ENCODE measurements around the gene PLCB1. TPM values are rescaled to one million over a fixed set of nuclear protein-coding genes. Genes with fewer than 3 reads are reported as not detected.
A peak's percentile ranks its signal among the peaks of the same experiment; 100 is the strongest.

The PLCB1 gene
- total and polyA plus RNA-seq, 2 donors (not counting 1 experiment from before 2014, with no cell fraction given) = 13.4 to 23.3 TPM

DNA sequence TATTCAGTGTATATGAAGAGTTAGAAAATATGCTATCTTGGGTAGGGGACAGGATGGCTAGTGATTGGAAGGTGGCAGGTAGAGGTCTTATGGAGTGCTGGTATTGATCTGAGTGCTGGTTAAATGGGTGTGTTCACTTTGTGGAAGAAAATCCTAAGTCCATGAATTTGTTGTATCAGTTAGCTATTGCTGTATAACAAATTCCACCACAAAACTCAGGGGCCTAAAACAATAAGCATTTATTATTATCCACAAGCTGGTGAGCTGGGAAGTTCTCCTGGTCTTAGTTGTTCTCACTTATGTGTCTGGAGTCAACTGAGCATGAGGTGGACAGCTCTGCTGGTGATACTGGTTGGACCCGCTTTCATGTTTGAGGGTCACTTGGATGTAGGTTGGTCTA, 724.6 kb downstream of the PLCB1 start:
- H3K36me3 ChIP-seq (ENCODE audit: control insufficient read depth, insufficient read depth, low read length) = no peaks in the 10 kb centered on the region
- TF ChIP-seq, protein P1, sequence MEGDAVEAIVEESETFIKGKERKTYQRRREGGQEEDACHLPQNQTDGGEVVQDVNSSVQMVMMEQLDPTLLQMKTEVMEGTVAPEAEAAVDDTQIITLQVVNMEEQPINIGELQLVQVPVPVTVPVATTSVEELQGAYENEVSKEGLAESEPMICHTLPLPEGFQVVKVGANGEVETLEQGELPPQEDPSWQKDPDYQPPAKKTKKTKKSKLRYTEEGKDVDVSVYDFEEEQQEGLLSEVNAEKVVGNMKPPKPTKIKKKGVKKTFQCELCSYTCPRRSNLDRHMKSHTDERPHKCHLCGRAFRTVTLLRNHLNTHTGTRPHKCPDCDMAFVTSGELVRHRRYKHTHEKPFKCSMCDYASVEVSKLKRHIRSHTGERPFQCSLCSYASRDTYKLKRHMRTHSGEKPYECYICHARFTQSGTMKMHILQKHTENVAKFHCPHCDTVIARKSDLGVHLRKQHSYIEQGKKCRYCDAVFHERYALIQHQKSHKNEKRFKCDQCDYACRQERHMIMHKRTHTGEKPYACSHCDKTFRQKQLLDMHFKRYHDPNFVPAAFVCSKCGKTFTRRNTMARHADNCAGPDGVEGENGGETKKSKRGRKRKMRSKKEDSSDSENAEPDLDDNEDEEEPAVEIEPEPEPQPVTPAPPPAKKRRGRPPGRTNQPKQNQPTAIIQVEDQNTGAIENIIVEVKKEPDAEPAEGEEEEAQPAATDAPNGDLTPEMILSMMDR (conservative IDR thresholded peaks at IDR 0.05 in 1 of 2, IDR thresholded peaks at IDR 0.05 in 1 of 2; ENCODE audit: low read depth in 1 of 2, low read length in 2 of 2) = no peak
- no peak for TF ChIP-seq EZH2 (IDR thresholded peaks at IDR 0.05; ENCODE audit: low read length, missing control alignments)
- DNase-seq (ENCODE audit: low read depth in 2 of 2) = no peak

DNA sequence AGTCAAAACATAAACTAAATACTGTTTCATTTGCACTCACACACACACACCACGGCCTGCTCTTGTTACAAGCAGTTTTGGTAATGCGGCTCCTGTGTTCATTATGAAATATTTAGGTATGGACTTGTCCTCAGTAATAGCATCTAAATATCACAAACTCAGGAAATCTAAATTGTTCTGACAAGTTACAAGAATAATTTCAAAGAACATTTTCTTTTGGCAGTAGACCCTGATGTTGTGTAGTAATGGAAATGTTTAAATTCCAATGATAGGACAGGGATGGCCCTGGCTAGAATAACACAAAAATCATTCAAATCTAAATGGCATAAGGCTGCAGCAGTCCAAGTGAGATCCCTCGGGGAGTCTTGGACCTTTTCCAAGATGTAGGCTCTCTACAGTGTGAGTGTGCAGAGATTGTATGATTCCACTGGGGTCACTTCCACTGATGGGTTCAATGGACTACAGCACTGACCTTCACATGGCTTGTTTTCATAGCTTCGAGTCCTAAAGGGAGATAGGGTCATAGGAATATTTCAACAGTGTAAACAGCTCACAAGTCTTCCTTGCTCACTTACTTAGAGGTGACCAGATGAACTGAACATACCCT, 726.2 kb downstream of the PLCB1 start:
- Histone ChIP-seq H3K9ac (ENCODE audit: insufficient read depth, low read length) (no peak overlapping the region), H3K79me2 (ENCODE audit: control insufficient read depth, insufficient read depth, low read length) (no peaks in the 10 kb centered on the region), H4K20me1 (ENCODE audit: control insufficient read depth, extremely low read depth, insufficient read depth, low read length) (no peaks in the 10 kb centered on the region), H3K36me3 (ENCODE audit: control insufficient read depth, insufficient read depth, low read length) (no peaks in the 10 kb centered on the region), H3K27me3 (ENCODE audit: control insufficient read depth, insufficient read depth, low read length) (no peaks in the 10 kb centered on the region), H3K9me3 (ENCODE audit: control insufficient read depth, insufficient read depth, low read depth, low read length) (no peaks in the 10 kb centered on the region), H3K4me1 (ENCODE audit: control insufficient read depth, extremely low read depth, insufficient read depth, low read length) (peaks cover 12% of the 10 kb centered on the region), H3K4me2 (ENCODE audit: extremely low read depth, insufficient read depth, low read length) (no peak overlapping the region), H3K4me3 (replicated peaks in 1 of 4; ENCODE audit: control extremely low read depth in 1 of 4, insufficient read depth in 1 of 4, low read depth in 3 of 4, low read length in 4 of 4) (no peak overlapping the region), H3K27ac (ENCODE audit: insufficient read depth, low read length) (no peak overlapping the region), H2AFZ (ENCODE audit: low read length) (no peak overlapping the region)
- peak in 1 of 2 donors; percentile 16 for DNase-seq (ENCODE audit: low read depth in 2 of 2)
- TF ChIP-seq, protein P1 (conservative IDR thresholded peaks at IDR 0.05 in 1 of 2, IDR thresholded peaks at IDR 0.05 in 1 of 2; ENCODE audit: low read depth in 1 of 2, low read length in 2 of 2) = no peak
- no peak for TF ChIP-seq EZH2 (IDR thresholded peaks at IDR 0.05; ENCODE audit: low read length, missing control alignments)

More for the DNA sequence above, 724.6 kb downstream of the PLCB1 start:
- Histone ChIP-seq H3K27ac (ENCODE audit: insufficient read depth, low read length) (no peak overlapping the region), H3K9ac (ENCODE audit: insufficient read depth, low read length) (no peak overlapping the region), H3K9me3 (ENCODE audit: control insufficient read depth, insufficient read depth, low read depth, low read length) (no peaks in the 10 kb centered on the region), H3K4me3 (replicated peaks in 1 of 4; ENCODE audit: control extremely low read depth in 1 of 4, insufficient read depth in 1 of 4, low read depth in 3 of 4, low read length in 4 of 4) (no peak overlapping the region), H3K4me1 (ENCODE audit: control insufficient read depth, extremely low read depth, insufficient read depth, low read length) (peaks cover 12% of the 10 kb centered on the region), H2AFZ (ENCODE audit: low read length) (no peak overlapping the region), H3K27me3 (ENCODE audit: control insufficient read depth, insufficient read depth, low read length) (no peaks in the 10 kb centered on the region), H3K4me2 (ENCODE audit: extremely low read depth, insufficient read depth, low read length) (no peak overlapping the region), H3K79me2 (ENCODE audit: control insufficient read depth, insufficient read depth, low read length) (no peaks in the 10 kb centered on the region), H4K20me1 (ENCODE audit: control insufficient read depth, extremely low read depth, insufficient read depth, low read length) (no peaks in the 10 kb centered on the region)

DNA sequence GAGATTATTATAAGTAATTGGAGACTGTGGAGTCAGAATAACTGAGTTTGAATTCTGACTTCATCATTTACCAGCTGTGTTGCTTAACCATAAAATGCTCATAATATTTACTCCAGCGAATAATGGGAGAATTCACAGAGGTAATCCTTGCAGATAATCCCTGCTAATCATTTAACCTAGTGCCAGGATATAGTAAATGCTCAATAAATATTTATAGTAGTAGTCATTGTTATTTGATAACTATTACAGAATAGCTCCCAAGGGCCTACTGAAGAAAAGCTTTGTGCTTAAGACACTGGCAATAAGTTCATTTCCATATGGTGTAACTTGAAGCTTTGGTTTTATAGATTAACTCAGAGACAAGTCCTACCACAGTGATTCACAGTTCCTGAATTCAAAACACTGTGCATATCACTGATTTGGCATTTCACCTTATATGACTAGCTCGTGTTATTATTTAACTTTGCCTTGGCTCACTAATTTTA, 728.0 kb downstream of the PLCB1 start:
- no peaks in the 10 kb centered on the region for H3K79me2 ChIP-seq (ENCODE audit: control insufficient read depth, insufficient read depth, low read length)
- H3K9me3 ChIP-seq (ENCODE audit: control insufficient read depth, insufficient read depth, low read depth, low read length) = no peaks in the 10 kb centered on the region
- H3K9ac ChIP-seq (ENCODE audit: insufficient read depth, low read length) = no peak overlapping the region
- no peaks in the 10 kb centered on the region for H4K20me1 ChIP-seq (ENCODE audit: control insufficient read depth, extremely low read depth, insufficient read depth, low read length)
- no peak overlapping the region for H3K27ac ChIP-seq (ENCODE audit: insufficient read depth, low read length)
- peak; percentile 82 to 93 for DNase-seq (ENCODE audit: low read depth in 2 of 2)
- no peak overlapping the region for H2AFZ ChIP-seq (ENCODE audit: low read length)
- no peaks in the 10 kb centered on the region for H3K36me3 ChIP-seq (ENCODE audit: control insufficient read depth, insufficient read depth, low read length)
- H3K27me3 ChIP-seq (ENCODE audit: control insufficient read depth, insufficient read depth, low read length) = no peaks in the 10 kb centered on the region
- H3K4me2 ChIP-seq (ENCODE audit: extremely low read depth, insufficient read depth, low read length) = no peak overlapping the region
- no peak overlapping the region for H3K4me3 ChIP-seq (replicated peaks in 1 of 4; ENCODE audit: control extremely low read depth in 1 of 4, insufficient read depth in 1 of 4, low read depth in 3 of 4, low read length in 4 of 4)
- TF ChIP-seq EZH2 (IDR thresholded peaks at IDR 0.05; ENCODE audit: low read length, missing control alignments) = no peak
- TF ChIP-seq, protein P1 (conservative IDR thresholded peaks at IDR 0.05 in 1 of 2, IDR thresholded peaks at IDR 0.05 in 1 of 2; ENCODE audit: low read depth in 1 of 2, low read length in 2 of 2) = no peak
- H3K4me1 ChIP-seq (ENCODE audit: control insufficient read depth, extremely low read depth, insufficient read depth, low read length) = peaks cover 6% of the 10 kb centered on the region
